ENCODE results near the gene UBAC2. TPM values are rescaled to one million over a fixed set of nuclear protein-coding genes. Genes with fewer than 3 reads are reported as not detected.
A peak's percentile ranks its signal among the peaks of the same experiment; 100 is the strongest.

The UBAC2 gene
- total RNA-seq, 1 donor from 2014 or later = 87.7 TPM

DNA sequence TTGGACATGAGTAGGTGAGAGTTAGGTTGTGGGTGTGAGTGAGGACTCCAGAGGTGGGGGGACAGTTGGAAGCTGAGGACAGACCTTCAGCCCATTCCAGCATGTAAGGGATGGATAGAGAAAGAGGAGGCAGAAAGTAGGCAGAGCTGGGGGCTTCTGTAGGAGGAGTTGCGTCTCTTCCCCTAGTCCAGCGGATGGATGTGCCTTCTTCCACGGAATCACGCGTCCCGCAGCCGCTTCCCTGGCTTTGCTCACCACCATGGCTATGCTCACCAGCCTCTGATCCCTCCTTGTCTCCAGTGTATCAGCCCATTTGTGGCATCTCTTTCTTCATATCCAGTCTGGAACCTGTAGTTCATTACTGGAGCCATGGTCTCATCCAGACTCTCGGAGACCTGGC lies 5.6 kb downstream of the UBAC2 start:
- no peak for DNase-seq (ENCODE audit: low spot score)
- Mint-ChIP-seq H3K36me3 (peaks cover 31% of the 10 kb centered on the region), H3K4me3 (no peak overlapping the region), H3K4me1 (peaks cover 36% of the 10 kb centered on the region), H3K27ac (no peak overlapping the region), H3K9me3 (no peaks in the 10 kb centered on the region), H3K27me3 (ENCODE audit: insufficient read depth, low read depth) (peaks cover 2% of the 10 kb centered on the region)
- H2AFZ ChIP-seq (replicated peaks) = no peak overlapping the region
- H3K9ac ChIP-seq = no peak overlapping the region
- no peaks in the 10 kb centered on the region for H3K36me3 ChIP-seq
- peaks cover 100% of the 10 kb centered on the region for H3K79me2 ChIP-seq (ENCODE audit: low read depth)
- H4K20me1 ChIP-seq (ENCODE audit: low read depth) = peaks cover 94% of the 10 kb centered on the region
- TF ChIP-seq, protein P1, sequence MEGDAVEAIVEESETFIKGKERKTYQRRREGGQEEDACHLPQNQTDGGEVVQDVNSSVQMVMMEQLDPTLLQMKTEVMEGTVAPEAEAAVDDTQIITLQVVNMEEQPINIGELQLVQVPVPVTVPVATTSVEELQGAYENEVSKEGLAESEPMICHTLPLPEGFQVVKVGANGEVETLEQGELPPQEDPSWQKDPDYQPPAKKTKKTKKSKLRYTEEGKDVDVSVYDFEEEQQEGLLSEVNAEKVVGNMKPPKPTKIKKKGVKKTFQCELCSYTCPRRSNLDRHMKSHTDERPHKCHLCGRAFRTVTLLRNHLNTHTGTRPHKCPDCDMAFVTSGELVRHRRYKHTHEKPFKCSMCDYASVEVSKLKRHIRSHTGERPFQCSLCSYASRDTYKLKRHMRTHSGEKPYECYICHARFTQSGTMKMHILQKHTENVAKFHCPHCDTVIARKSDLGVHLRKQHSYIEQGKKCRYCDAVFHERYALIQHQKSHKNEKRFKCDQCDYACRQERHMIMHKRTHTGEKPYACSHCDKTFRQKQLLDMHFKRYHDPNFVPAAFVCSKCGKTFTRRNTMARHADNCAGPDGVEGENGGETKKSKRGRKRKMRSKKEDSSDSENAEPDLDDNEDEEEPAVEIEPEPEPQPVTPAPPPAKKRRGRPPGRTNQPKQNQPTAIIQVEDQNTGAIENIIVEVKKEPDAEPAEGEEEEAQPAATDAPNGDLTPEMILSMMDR (IDR thresholded peaks at IDR 0.05) = no peak
- no peak for TF ChIP-seq EZH2 (IDR thresholded peaks at IDR 0.05)
- TF ChIP-seq EZH2phosphoT487 (IDR thresholded peaks at IDR 0.05) = no peak
- no peak overlapping the region for H3K4me2 ChIP-seq
- peaks cover 2% of the 10 kb centered on the region for H3F3A ChIP-seq (ENCODE audit: low read depth)
- H3K27me3 ChIP-seq = no peaks in the 10 kb centered on the region
- H3K27ac ChIP-seq = no peak overlapping the region
- peaks cover 3% of the 10 kb centered on the region for H3K4me1 ChIP-seq
- H3K4me3 ChIP-seq = no peak overlapping the region
- H3K9me3 ChIP-seq (ENCODE audit: low read depth) = no peaks in the 10 kb centered on the region

DNA sequence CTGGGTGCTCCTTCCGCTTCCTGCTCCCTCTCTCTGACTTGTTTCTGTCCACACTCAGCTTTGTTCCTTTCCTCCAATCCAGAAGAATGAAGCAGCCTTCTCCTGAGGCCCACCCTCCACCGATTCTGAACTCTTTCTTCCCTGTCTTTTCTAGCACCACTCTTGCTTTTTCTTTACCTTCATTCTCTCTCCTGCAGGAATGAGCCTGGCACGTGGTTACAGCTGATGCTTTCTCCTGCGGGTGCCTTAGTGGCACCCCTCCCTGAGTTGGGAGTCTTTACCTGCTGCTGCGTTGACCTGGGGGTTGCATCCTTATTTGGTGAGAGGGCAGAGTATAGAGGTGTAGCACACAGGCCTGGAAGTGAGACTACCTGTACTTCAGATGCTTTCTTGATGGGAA lies 6.2 kb downstream of the UBAC2 start:
- H4K20me1 ChIP-seq (ENCODE audit: low read depth) = peaks cover 97% of the 10 kb centered on the region
- no peak for DNase-seq (ENCODE audit: low spot score)
- TF ChIP-seq EZH2phosphoT487 (IDR thresholded peaks at IDR 0.05) = no peak
- TF ChIP-seq, protein P1 (IDR thresholded peaks at IDR 0.05) = no peak
- TF ChIP-seq EZH2 (IDR thresholded peaks at IDR 0.05) = no peak
- no peaks in the 10 kb centered on the region for H3K9me3 ChIP-seq (ENCODE audit: low read depth)
- no peaks in the 10 kb centered on the region for H3F3A ChIP-seq (ENCODE audit: low read depth)
- H3K4me1 ChIP-seq = peaks cover 3% of the 10 kb centered on the region
- H2AFZ ChIP-seq (replicated peaks) = no peak overlapping the region
- peaks cover 100% of the 10 kb centered on the region for H3K79me2 ChIP-seq (ENCODE audit: low read depth)
- no peaks in the 10 kb centered on the region for H3K27me3 ChIP-seq
- Mint-ChIP-seq H3K9me3 (no peaks in the 10 kb centered on the region), H3K27me3 (ENCODE audit: insufficient read depth, low read depth) (peaks cover 2% of the 10 kb centered on the region), H3K4me1 (peaks cover 32% of the 10 kb centered on the region), H3K4me3 (no peak overlapping the region), H3K27ac (no peak overlapping the region), H3K36me3 (peaks cover 33% of the 10 kb centered on the region)
- no peaks in the 10 kb centered on the region for H3K36me3 ChIP-seq
- no peak overlapping the region for H3K4me3 ChIP-seq
- no peak overlapping the region for H3K27ac ChIP-seq
- no peak overlapping the region for H3K9ac ChIP-seq
- no peak overlapping the region for H3K4me2 ChIP-seq

- peaks cover 100% of the 10 kb centered on the region for H3K79me2 ChIP-seq (ENCODE audit: low read depth)
Observed at GRCh38 chr13:99207511-99207910, 6.9 kb downstream of the UBAC2 start.

More at GRCh38 chr13:99207511-99207910, 6.9 kb downstream of the UBAC2 start:
- peaks cover 93% of the 10 kb centered on the region for H4K20me1 ChIP-seq (ENCODE audit: low read depth)
- H3K9ac ChIP-seq = no peak overlapping the region
- Mint-ChIP-seq H3K36me3 (peaks cover 29% of the 10 kb centered on the region), H3K27ac (peak overlapping the region; percentile 39), H3K27me3 (ENCODE audit: insufficient read depth, low read depth) (peaks cover 2% of the 10 kb centered on the region), H3K4me3 (no peak overlapping the region), H3K4me1 (peaks cover 26% of the 10 kb centered on the region), H3K9me3 (no peaks in the 10 kb centered on the region)
- no peaks in the 10 kb centered on the region for H3F3A ChIP-seq (ENCODE audit: low read depth)
- H3K9me3 ChIP-seq (ENCODE audit: low read depth) = no peaks in the 10 kb centered on the region
- H3K4me1 ChIP-seq = peaks cover 3% of the 10 kb centered on the region
- H3K27ac ChIP-seq = no peak overlapping the region
- H3K4me3 ChIP-seq = no peak overlapping the region
- H2AFZ ChIP-seq (replicated peaks) = no peak overlapping the region
- H3K4me2 ChIP-seq = no peak overlapping the region
- H3K36me3 ChIP-seq = no peaks in the 10 kb centered on the region
- TF ChIP-seq, protein P1 (IDR thresholded peaks at IDR 0.05) = no peak
- TF ChIP-seq EZH2phosphoT487 (IDR thresholded peaks at IDR 0.05) = no peak
- no peak for DNase-seq (ENCODE audit: low spot score)
- no peaks in the 10 kb centered on the region for H3K27me3 ChIP-seq

Data from neural progenitor cell (in vitro differentiated cells).